RWPE2 (cell line): Measurements from ENCODE around the gene SEC24A.
"Not testable (repeated sequence)": the region's sequence is repeated elsewhere in the genome, so short reads cannot be mapped to it uniquely, and the experiment has no call there.

Experiments used
- ATAC-seq: fragments of 200-7000 bp; cut with Tn5 transposase; 3 replicates; pipeline ENCODE4 v1.9.1; 2021; ENCODE audit warnings: low read depth
- DNase-seq: peaks from one replicate; pipeline ENCODE4 v3.0.0-alpha.2; 2020; ENCODE audit warnings: low spot score
- H3K27ac ChIP-seq: fragments of 450-650 bp; 2 replicates; pipeline ENCODE4 v1.5.1; 2017; ENCODE audit warnings: mild to moderate bottlenecking; ENCODE audit not compliant: poor library complexity, severe bottlenecking
- H3K27me3 ChIP-seq: fragments of 250-450 bp; sonication (Bioruptor Pico); 2 replicates; pipeline ENCODE4 v1.5.1; 2021; ENCODE audit warnings: mild to moderate bottlenecking, moderate library complexity; ENCODE audit not compliant: insufficient read depth, poor library complexity, severe bottlenecking
- H3K36me3 ChIP-seq: fragments of 250-450 bp; sonication (Bioruptor Pico); 2 replicates; pipeline ENCODE4 v1.5.1; 2020; ENCODE audit warnings: low read depth, mild to moderate bottlenecking, moderate library complexity
- H3K4me1 ChIP-seq: fragments of 250-450 bp; sonication (Bioruptor Pico); 2 replicates; pipeline ENCODE4 v1.5.1; 2021; ENCODE audit warnings: mild to moderate bottlenecking, moderate library complexity; ENCODE audit not compliant: insufficient read depth, poor library complexity, severe bottlenecking
- H3K4me3 ChIP-seq: fragments of 250-450 bp; sonication (Bioruptor Pico); 2 replicates; pipeline ENCODE4 v1.5.1; 2021; ENCODE audit warnings: mild to moderate bottlenecking, moderate library complexity; ENCODE audit not compliant: severe bottlenecking
- H3K9me3 ChIP-seq: fragments of 250-450 bp; sonication (Bioruptor Pico); 2 replicates; pipeline ENCODE4 v1.5.1; 2021; ENCODE audit warnings: mild to moderate bottlenecking, moderate library complexity; ENCODE audit not compliant: severe bottlenecking
- CTCF ChIP-seq: fragments of 450-650 bp; IDR thresholded peaks from one replicate; pipeline ENCODE4 v1.5.1; 2017; ENCODE audit warnings: mild to moderate bottlenecking, moderate library complexity; ENCODE audit not compliant: poor library complexity, severe bottlenecking

Gene SEC24A

DNA sequence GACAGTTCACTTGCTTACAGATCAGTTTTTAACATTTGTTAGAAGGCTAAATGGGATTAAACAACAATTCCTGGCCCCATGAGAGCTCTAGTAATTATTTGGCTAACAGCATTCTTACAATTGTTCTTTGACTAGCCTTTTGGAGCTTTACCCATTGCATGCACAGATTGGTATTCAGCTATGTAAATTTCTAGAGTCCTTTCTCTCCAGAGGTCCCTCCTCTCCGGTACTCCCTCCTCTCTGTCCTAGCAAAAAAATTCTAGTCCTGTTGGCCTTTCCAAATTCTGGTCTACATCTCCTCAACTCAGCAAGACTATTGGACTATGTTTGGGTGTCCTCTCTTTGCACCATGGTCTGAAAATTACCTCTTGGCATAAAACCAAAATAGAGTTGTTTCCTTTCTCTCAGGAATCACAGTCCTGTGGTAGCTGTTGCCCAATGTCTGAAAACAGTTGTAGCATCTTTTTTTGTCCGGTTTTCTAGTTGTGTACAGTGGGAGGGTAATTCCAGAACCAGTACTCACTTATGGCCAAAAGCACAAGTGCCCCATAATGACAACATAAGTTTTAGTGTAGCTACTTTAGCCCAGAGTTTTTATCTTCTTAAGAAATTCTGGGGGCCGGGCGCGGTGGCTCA lies 34.0 kb upstream of the SEC24A start:
- no peaks in the 10 kb centered on the region for H3K4me1 ChIP-seq
- no peak for DNase-seq
- no peak overlapping the region for H3K27ac ChIP-seq
- no peak for ATAC-seq
- no peak overlapping the region for H3K4me3 ChIP-seq
- H3K27me3 ChIP-seq = no peaks in the 10 kb centered on the region
- no peaks in the 10 kb centered on the region for H3K9me3 ChIP-seq
- H3K36me3 ChIP-seq = peaks cover 86% of the 10 kb centered on the region
- no peak for TF ChIP-seq CTCF

DNA sequence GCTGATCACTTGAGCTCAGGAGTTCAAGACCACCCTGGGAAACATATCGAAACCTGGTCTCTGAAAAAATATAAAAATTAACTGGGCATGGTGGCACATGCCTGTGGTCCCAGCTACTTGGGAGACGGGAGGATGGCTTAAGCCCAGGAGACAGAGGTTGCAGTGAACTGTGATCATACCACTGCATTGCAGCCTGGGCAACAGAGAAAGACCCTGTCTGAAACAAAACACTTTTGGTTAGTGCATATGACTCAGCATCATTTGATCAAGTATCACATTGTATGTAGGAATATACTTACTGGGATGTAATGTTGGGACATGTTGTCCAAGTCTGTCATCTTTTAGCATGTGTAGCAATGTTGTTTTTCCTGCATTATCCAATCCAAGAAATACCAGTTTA lies 28.0 kb upstream of the SEC24A start:
- H3K27ac ChIP-seq = no peak overlapping the region
- no peaks in the 10 kb centered on the region for H3K4me1 ChIP-seq
- H3K36me3 ChIP-seq = peaks cover 76% of the 10 kb centered on the region
- DNase-seq = no peak
- no peak overlapping the region for H3K4me3 ChIP-seq
- H3K9me3 ChIP-seq = no peaks in the 10 kb centered on the region
- ATAC-seq = no peak
- TF ChIP-seq CTCF = no peak
- no peaks in the 10 kb centered on the region for H3K27me3 ChIP-seq

- H3K27me3 ChIP-seq = no peaks in the 10 kb centered on the region
- DNase-seq (no peak), ATAC-seq (no peak)
- H3K36me3 ChIP-seq = peaks cover 36% of the 10 kb centered on the region
- no peak overlapping the region for H3K27ac ChIP-seq
- H3K4me3 ChIP-seq = no peak overlapping the region
- H3K4me1 ChIP-seq = peaks cover 13% of the 10 kb centered on the region
- no peak for TF ChIP-seq CTCF
- H3K9me3 ChIP-seq = no peaks in the 10 kb centered on the region
Measured at GRCh38 chr5:134625559-134625958, 23.0 kb upstream of the SEC24A start.

- no peak for DNase-seq
- Histone ChIP-seq H3K4me1 (peaks cover 15% of the 10 kb centered on the region), H3K9me3 (no peaks in the 10 kb centered on the region), H3K4me3 (no peak overlapping the region), H3K36me3 (peaks cover 33% of the 10 kb centered on the region), H3K27ac (peak overlapping the region; percentile 44), H3K27me3 (no peaks in the 10 kb centered on the region)
- TF ChIP-seq CTCF = no peak
- peak; percentile 91 for ATAC-seq
Measured at GRCh38 chr5:134626369-134627014, 22.1 kb upstream of the SEC24A start.

- Histone ChIP-seq H3K4me3 (no peak overlapping the region), H3K36me3 (peaks cover 10% of the 10 kb centered on the region), H3K27me3 (no peaks in the 10 kb centered on the region), H3K27ac (no peak overlapping the region), H3K9me3 (no peaks in the 10 kb centered on the region), H3K4me1 (peaks cover 8% of the 10 kb centered on the region)
- ATAC-seq = no peak
- TF ChIP-seq CTCF = no peak
- DNase-seq = no peak
Measured at GRCh38 chr5:134634227-134634626, 14.4 kb upstream of the SEC24A start.

GRCh38 chr5:134635366-134635765 lies 13.2 kb upstream of the SEC24A start:
- not testable (repeated sequence) for DNase-seq, H3K9me3 ChIP-seq, ATAC-seq, H3K27ac ChIP-seq, H3K27me3 ChIP-seq, H3K4me3 ChIP-seq, H3K4me1 ChIP-seq, H3K36me3 ChIP-seq
